H1 (cell line): ENCODE measurements around the gene SV2B. TPM values are rescaled to one million over a fixed set of nuclear protein-coding genes. Genes with fewer than 3 reads are reported as not detected.

Experiments
- CHD7 ChIP-seq: fragments of 300-600 bp; sonication (generic); IDR thresholded peaks from 2 replicates; pipeline ENCODE4 v1.7.1; 2012; ENCODE audit warnings: low read length, moderate library complexity, mild to moderate bottlenecking, inconsistent platforms; ENCODE audit not compliant: insufficient replicate concordance
- EGR1 ChIP-seq: IDR thresholded peaks from 2 replicates; pipeline ENCODE4 v1.6.1; 2011; ENCODE audit warnings: low read depth, low read length, borderline replicate concordance
- HDAC2 ChIP-seq, 2 experiments: fragments of 300-600 bp in 1 of 2; sonication (generic) in 1 of 2; IDR thresholded peaks; 2 replicates each; pipeline ENCODE4 v1.6.1; 2011 to 2012; ENCODE audit warnings: low read depth in 2 of 2, low read length in 2 of 2, mild to moderate bottlenecking in 2 of 2, moderate library complexity in 2 of 2, borderline replicate concordance in 1 of 2, inconsistent platforms in 1 of 2
- SP2 ChIP-seq: IDR thresholded peaks from 2 replicates; pipeline ENCODE4 v1.6.1; 2012; ENCODE audit warnings: mild to moderate bottlenecking, low read length, inconsistent platforms
- SUZ12 ChIP-seq: fragments of 200-600 bp; sonication (generic); IDR thresholded peaks from 2 replicates; pipeline ENCODE4 v1.6.1; 2012; ENCODE audit warnings: mild to moderate bottlenecking, inconsistent platforms, low read length, moderate library complexity, mixed read lengths
- YY1 ChIP-seq: IDR thresholded peaks from 2 replicates; pipeline ENCODE4 v1.6.1; 2011; ENCODE audit warnings: low read depth, mild to moderate bottlenecking, low read length
- polyA plus RNA-seq, 7 experiments: library from polyadenylated mRNA; depleted of rRNA in 3 of 7; stranded (reverse) in 5 of 7; unstranded in 2 of 7; fragments of >200 nt in 5 of 7; fragments of 200-250 nt in 2 of 7; gene quantifications; 1 replicate in 5 of 7; 2 replicates in 1 of 7; 4 replicates in 1 of 7; pipeline versions ENCODE4 v1.2.1 to v1.2.3, GENCODE V29; 2011 to 2013; ENCODE audit warnings: missing spikeins in 2 of 7, mixed read lengths in 2 of 7
- total RNA-seq: library from RNA; stranded (reverse); fragmentation: NEBNext Ultra II Directional; extraction: Animal tissue kit (Norgen Biotek cat#: 25700); gene quantifications from 2 replicates; pipeline ENCODE4 v1.2.1, GENCODE V29; 2021

Gene SV2B
- total and polyA plus RNA-seq, 2 of the 8 experiments (the other 6 are each of a cell fraction or from before 2014, with no cell fraction given), result 0.09 to 0.20 TPM

GRCh38 chr15:91152896-91153581 lies 53.0 kb downstream of the SV2B start (continued):
- TF ChIP-seq CHD7, result no peak
- TF ChIP-seq YY1, result no peak
- no peak for TF ChIP-seq SP2
- TF ChIP-seq SUZ12, result no peak
- TF ChIP-seq EGR1, result no peak
- no peak for TF ChIP-seq HDAC2 (IDR thresholded peaks at IDR 0.05; ENCODE audit: borderline replicate concordance in 1 of 2, low read depth in 2 of 2, low read length in 2 of 2)
